G401 (cell line): ENCODE data around the gene ZNF45. TPM values are rescaled to one million over a fixed set of nuclear protein-coding genes. Genes with fewer than 3 reads are reported as not detected.
"Not testable (repeated sequence)": the region's sequence is repeated elsewhere in the genome, so short reads cannot be mapped to it uniquely, and the experiment has no call there.

Source experiments
- DNase-seq: peaks from one replicate; pipeline ENCODE4 v3.0.0-alpha.2; 2015; ENCODE audit warnings: low spot score
- in situ Hi-C: cut with HindIII; loops from 2 replicates; pipeline ENCODE4 v1.10.0; 2016; ENCODE audit warnings: low sequenced_read_pairs, mixed read lengths
- total RNA-seq: library from RNA; depleted of rRNA; stranded (reverse); fragments of >200 nt; shearing (Covaris generic); gene quantifications from 2 replicates; pipeline ENCODE4 v1.2.3, GENCODE V29; 2014; rRNA removed

ZNF45 gene
- total RNA-seq, 1 experiment from 2014 or later = 21.8 TPM

GRCh38 chr19:43923875-43924274 lies 11.2 kb downstream of the ZNF45 start:
- DNase-seq = no peak
- in situ Hi-C loops = no loop called here

DNA sequence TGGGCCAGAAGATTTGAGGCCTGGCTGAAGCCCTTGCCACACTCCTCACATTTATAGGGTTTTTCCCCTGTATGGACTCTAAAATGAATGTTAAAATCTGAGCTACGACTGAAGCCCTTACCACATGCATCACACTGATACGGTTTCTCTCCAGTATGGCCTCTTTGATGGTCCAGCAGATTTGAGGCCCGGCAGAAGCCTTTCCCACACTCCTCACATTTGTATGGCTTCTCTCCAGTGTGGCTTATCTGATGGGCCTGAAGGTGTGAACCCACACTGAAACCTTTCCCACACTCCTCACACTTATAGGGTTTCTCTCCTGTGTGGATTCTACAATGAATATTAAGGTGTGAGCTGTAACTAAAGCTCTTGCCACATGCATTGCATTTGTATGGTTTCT lies 21.0 kb downstream of the ZNF45 start:
- in situ Hi-C loops = no loop called here
- no peak for DNase-seq

- in situ Hi-C loops = no loop called here
- DNase-seq = no peak
Observed at GRCh38 chr19:43913383-43913782, 21.7 kb downstream of the ZNF45 start.

GRCh38 chr19:43910884-43911283 lies 24.2 kb downstream of the ZNF45 start:
- in situ Hi-C loops = no loop called here
- no peak for DNase-seq

- in situ Hi-C loops = no loop called here
- no peak for DNase-seq
Observed at GRCh38 chr19:43908659-43909058, 26.4 kb downstream of the ZNF45 start.

- no peak for DNase-seq
- in situ Hi-C loops = no loop called here
Observed at GRCh38 chr19:43906774-43907173, 28.3 kb downstream of the ZNF45 start.

- in situ Hi-C loops = no loop called here
Observed at GRCh38 chr19:43905897-43906296, 29.2 kb downstream of the ZNF45 start.

GRCh38 chr19:43902399-43902798 lies 32.7 kb downstream of the ZNF45 start:
- no peak for DNase-seq
- in situ Hi-C loops = no loop called here

More at GRCh38 chr19:43905897-43906296, 29.2 kb downstream of the ZNF45 start:
- no peak for DNase-seq

GRCh38 chr19:43901395-43902390 lies 33.4 kb downstream of the ZNF45 start:
- in situ Hi-C loops = no loop called here
- DNase-seq = peak; percentile 92

DNA sequence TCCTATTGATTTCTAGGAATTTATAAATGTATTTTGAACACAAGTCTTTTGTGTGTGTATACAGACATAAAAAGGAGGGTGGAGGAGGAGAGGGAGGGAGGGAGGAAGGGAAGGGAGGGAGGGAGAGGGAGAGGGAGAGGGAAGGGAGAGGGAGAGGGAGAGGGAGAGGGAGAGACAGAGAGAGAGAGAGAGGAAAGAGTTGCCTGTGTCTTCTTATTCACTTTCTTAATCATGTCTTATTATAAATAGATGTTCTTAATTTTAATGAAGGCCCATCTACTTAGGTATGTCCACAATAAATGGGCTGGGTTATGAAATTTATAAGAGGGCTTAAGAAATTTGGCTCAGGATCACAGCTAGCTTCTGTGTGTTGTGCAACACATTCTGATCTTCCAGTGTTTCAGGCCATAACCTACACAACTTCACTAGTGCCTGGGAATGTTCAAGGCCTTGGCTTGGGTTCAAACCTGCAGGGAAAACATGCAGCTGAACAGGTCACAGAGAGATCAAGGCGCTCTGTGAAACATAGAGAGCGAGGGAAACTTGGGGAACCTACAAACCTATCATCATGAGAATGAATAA lies 39.3 kb downstream of the ZNF45 start:
- no peak for DNase-seq
- in situ Hi-C loops = no loop called here

DNA sequence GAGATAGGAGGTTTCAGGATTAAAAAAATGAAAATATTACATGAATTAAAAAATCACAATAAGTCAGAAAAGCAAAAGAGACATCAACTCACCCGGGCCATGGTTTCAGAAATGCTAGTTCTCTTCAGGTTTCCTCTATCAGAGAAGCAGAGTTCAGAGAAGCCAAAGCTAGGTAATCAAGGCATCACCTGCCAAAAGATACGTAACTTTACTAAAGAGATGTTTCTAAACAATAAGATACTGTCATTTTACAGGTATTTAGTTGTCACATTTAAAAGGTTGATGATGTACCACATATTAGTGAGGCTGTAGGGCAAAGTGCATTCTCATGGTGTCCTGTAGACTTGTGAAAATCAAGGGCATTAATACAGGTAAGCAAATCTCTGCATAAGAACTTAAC lies 51.2 kb downstream of the ZNF45 start, which contains the start of gene ZNF404:
Gene ZNF404, minus strand, starts transcription at position 101 of the 400 bp plus-strand sequence.
- no peak for DNase-seq
- in situ Hi-C loops = no loop called here

DNA sequence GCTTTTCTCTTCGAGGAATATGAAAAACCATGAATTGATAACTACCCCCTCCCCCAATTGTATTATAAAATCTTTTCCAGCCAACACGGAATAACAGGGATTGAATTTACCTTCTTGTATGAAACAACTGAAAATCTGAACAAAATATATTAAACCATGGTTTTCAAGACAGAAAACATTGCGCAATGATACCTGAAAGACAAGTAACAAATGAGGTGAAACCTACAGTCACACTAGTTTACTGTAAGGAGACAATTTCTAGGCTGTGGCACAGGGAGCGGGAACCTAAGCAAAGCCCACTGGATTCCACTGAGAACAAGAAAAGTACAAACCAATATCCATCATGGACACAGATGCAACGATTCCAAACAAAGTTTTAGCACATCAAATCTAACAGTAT lies 54.6 kb downstream of the ZNF45 start:
- in situ Hi-C loops = no loop called here
- DNase-seq = no peak

DNA sequence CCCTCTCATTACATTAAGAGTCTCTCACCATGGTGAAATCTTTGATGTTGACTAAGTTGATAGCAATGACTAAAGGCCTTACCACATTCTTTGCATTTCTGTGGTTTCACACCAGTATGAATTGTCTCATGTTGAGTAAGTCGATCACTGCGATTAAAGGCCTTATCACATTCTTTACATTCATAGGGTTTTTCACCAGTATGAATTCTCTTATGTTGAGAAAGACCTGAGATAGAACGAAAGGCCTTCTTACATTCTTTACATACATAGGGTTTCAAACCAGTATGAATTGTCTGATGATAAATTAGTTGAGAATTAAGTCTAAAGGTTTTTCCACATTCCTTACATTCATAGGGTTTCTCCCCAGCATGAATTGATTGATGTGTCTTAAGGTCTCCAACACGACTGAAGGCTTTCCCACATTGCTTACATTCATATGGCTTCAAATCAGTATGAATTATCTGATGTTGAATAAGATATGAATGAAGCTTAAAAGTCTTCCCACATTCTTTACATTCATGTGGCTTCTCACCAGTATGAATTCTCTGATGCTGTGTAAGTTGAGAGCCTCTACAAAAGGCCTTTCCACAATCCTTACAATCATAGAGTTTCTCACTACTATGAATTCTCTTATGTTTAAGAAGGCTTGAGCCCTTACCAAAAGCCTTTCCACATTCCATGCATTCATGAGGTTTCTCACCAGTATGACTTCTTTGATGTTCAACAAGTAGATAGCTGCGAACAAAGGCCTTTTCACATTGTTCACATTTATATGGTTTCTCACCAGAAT lies 62.3 kb downstream of the ZNF45 start:
- DNase-seq = no peak
- in situ Hi-C loops = no loop called here

DNA sequence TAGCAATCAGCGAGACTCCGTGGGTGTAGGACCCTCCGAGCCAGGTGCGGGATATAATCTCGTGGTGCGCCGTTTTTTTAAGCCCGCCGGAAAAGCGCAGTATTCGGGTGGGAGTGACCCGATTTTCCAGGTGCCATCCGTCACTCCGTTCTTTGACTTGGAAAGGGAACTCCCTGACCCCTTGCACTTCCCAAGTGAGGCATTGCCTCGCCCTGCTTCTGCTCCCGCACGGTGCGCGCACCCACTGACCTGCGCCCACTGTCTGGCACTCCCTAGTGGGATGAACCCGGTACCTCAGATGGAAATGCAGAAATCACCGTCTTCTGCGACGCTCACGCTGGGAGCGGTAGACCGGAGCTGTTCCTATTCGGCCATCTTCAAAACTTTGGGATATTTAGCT lies 68.2 kb downstream of the ZNF45 start:
- in situ Hi-C loops, DNase-seq: not testable (repeated sequence)

Other genes starting within 250 kb of the ZNF45 start
- not detected in 2 replicates for gene IRGC, start 219.2 kb downstream of the ZNF45 start, total RNA-seq
- gene SMG9, start 180.3 kb downstream of the ZNF45 start, total RNA-seq = 18.3 and 22.3 TPM in 2 replicates
- gene KCNN4, start 154.3 kb downstream of the ZNF45 start, total RNA-seq = 4.2 and 5.7 TPM in 2 replicates
- not detected in 2 replicates for gene LYPD5, start 132.8 kb downstream of the ZNF45 start, total RNA-seq
- 3.8 and 13.4 TPM in 2 replicates for gene ZNF283, start 108.0 kb downstream of the ZNF45 start, total RNA-seq
- not detected in 2 replicates for gene ZNF404, start 51.3 kb downstream of the ZNF45 start, total RNA-seq
- gene ZNF221, start 15.9 kb upstream of the ZNF45 start, total RNA-seq = 0.61 and 1.0 TPM in 2 replicates
- gene ZNF155, start 48.9 kb upstream of the ZNF45 start, total RNA-seq = 0.68 and 5.2 TPM in 2 replicates
- 1.4 and 1.9 TPM in 2 replicates for gene ZNF230, start 67.7 kb upstream of the ZNF45 start, total RNA-seq
- gene ZNF222, start 90.1 kb upstream of the ZNF45 start, total RNA-seq = not detected in 2 replicates
- 0.18 and 0.37 TPM in 2 replicates for gene ZNF223, start 116.8 kb upstream of the ZNF45 start, total RNA-seq
- gene ZNF284, start 136.9 kb upstream of the ZNF45 start, total RNA-seq = 0.25 TPM in 1 of 2 replicates, not detected in the other
- 4.7 and 11.3 TPM in 2 replicates for gene ZNF224, start 159.1 kb upstream of the ZNF45 start, total RNA-seq
- 1.3 and 2.3 TPM in 2 replicates for gene ZNF225, start 178.1 kb upstream of the ZNF45 start, total RNA-seq
- 0.03 TPM in 1 of 2 replicates, not detected in the other for gene ZNF234, start 206.3 kb upstream of the ZNF45 start, total RNA-seq
- 9.1 and 14.4 TPM in 2 replicates for gene ZNF226, start 229.8 kb upstream of the ZNF45 start, total RNA-seq